ENCODE data around the gene SLC25A47. TPM values are rescaled to one million over a fixed set of nuclear protein-coding genes. Genes with fewer than 3 reads are reported as not detected.
"Not testable (repeated sequence)": the region's sequence is repeated elsewhere in the genome, so short reads cannot be mapped to it uniquely, and the experiment has no call there.

Gene SLC25A47, protein sequence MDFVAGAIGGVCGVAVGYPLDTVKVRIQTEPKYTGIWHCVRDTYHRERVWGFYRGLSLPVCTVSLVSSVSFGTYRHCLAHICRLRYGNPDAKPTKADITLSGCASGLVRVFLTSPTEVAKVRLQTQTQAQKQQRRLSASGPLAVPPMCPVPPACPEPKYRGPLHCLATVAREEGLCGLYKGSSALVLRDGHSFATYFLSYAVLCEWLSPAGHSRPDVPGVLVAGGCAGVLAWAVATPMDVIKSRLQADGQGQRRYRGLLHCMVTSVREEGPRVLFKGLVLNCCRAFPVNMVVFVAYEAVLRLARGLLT
- polyA plus RNA-seq (ENCODE audit: insufficient read length in 4 of 4), result under 1 TPM in 1 of 4 donors, not detected in 3; 0.05 TPM

DNA sequence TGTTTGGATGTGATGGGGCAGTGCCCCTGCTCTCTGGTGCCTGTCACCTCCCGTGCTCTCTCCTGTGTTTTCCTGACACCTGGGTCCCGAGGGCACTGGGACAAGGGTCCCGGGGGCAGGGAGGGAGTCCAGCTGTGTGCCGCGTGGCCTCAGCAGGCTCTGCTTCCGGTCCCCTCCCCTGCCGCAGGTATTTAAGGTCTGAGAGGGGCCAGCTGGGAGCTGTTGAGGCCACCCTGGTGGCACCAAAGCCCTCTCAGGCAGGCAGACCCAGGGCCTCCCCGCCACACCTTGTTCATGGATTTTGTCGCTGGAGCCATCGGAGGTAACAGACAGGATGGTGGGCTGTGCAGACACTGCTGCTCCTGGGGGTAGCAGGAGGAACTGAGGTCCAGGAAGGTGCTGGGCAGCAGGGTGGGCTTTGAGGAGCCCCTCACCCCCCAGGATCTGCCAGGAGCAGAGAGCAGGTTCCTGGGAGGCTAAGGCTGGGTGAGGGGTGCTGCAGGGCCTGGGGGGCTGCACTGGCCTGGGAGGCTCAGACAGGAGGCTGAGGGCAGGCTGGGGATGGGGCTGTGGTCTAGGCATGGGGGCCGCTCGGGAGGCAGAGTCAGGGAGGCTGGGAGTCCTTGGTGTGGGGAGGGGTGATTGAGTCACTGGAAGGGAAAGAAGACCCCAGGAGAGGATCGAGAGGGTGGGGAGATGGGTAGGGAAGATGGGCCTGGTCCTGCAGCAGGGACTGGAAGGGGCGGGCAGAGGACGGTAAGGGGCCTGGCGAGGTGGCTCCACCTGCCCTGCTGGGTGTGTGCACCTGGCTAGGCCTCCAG lies at the start of gene SLC25A47:
TSS of gene SLC25A47 (plus strand) at position 219 of the 821 bp plus-strand sequence. CDS start at position 295, 76 bp downstream.
- no peak for DNase-seq (ENCODE audit: low read depth in 4 of 4, low spot score in 3 of 4)

DNA sequence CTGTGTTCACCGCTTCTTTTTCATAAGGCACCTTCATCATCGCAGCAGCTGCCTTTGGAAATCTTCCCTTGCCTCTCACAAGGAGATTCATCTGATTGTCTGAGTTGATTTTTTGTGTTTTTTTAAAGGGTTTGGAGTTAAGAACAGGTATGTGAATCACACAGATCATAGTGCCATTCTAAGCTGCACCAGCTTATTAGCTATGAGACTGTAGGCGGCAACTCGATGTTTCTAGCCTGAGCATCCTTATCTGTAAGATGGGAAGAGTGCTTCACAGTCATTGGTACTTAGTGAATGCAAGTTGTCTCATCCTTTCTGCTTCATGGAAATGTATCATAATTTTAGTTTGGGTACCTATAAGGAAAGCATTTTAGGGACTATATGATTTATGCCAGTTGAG lies 48.9 kb upstream of the SLC25A47 start:
- DNase-seq (ENCODE audit: low read depth in 4 of 4, low spot score in 3 of 4), result no peak

DNA sequence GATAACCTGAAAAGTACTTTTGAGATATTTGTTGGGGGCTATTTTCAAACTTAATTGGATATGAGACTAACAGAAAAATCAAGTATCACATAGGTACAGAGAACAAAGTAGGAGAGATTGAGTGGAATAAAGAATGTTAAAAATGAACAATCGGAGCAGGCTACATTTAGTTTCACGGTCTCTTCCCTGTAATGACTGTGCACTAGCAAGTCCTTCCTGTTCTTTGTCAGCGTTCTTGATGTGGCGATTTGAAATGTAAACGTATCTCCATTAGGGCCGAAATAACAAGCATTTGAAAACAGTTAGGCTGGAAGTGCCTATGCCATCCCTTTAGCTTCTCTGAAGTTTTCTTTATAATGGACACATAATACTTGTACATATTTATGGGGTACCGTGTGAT lies 47.9 kb upstream of the SLC25A47 start:
- no peak for DNase-seq (ENCODE audit: low read depth in 4 of 4, low spot score in 3 of 4)

DNA sequence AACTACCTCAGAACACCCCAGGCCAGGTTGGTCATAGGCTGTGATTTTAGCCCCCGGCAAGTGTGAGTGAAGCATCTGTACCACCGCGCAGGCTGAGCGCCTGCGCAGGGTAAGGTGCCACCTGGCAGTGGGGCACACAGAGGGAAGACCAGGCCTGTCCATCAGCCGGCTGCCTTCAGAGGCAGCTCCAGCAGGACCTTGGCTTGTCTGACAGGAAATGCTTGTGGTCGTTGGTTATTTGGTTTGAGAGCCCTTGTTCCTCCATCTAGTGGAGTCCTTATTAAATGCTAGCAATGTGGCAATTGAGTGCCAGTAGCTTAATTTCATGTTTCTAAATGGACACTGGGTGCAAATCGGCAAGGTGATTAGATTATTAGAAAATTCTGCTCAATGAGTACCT lies 44.4 kb upstream of the SLC25A47 start:
- no peak for DNase-seq (ENCODE audit: low read depth in 4 of 4, low spot score in 3 of 4)

DNA sequence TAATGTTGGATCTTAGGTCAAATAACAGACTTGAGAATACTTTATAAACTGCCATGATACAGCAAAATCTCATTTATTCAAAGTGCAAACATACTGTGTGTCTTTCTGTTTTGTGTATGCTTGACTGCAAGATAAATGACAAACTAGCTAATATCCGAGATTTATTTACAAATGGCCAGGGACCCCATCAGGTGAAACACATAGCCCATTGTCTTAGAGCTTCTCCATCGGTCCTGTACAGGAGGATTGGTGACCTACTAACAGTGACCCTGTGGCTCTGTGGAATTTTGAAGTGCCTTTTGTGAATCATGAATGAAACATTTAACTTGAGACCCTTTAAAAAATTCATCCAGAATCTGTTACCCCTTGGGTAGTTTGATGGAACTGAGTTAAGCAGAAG lies 44.0 kb upstream of the SLC25A47 start:
- no peak for DNase-seq (ENCODE audit: low read depth in 4 of 4, low spot score in 3 of 4)

DNA sequence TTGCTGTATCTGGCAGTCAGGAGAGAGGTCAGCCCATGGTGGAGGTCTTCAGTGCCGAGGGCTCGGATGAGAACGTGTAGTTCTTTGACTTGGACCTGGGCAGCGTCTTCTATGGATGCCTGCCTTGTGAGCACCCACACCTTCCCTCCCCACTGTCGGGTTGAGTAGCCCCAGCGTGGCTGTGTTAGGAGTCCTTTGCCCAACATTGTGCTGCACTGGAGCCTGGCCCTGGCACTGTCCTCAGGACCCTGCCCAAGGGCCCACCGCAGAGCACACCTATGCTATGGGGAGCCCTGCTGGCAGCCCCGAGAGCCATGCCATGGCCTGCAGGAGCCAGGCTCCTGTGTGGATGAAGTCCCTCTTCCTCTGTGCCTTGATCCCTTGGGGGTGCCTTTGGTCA lies 43.6 kb upstream of the SLC25A47 start:
- DNase-seq (ENCODE audit: low read depth in 4 of 4, low spot score in 3 of 4), result no peak

DNA sequence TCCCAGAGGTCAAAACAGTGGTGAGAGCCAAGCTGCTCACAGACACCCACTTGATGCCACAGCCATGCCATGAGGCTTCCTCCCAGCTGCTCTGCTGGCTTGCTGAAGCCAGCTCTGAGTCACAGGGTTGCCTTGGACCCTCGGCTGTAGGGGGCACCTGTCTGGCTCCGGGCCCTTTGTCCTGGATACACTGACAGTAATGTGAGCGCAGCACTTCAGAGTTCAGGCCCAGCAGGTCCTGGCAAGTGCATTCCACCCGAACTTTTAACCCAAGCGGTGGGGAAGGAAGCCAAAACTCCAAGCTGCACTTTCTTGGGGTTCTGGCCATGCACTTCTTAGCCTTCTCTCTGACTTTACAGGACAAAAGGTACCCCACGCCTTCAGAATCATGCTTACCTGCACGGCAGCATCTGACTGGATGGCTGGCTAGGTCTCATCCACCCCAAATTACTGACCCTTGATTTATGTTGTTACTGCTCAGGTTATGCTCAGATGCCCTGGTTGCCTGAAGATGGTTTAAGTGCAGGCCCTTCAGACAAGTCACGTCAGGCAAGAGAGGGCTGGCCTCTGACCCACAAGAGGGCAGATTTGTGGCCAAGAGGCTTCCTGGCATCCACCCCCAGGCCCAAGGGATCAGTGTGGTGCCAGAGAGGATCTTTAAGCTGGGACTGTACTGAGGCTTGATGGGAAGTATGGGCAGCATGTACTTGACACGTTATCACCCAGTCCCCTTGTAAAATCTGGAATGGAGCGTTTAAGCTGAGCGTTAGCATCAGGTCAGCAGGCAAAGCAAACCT lies 41.7 kb upstream of the SLC25A47 start:
- no peak for DNase-seq (ENCODE audit: low read depth in 4 of 4, low spot score in 3 of 4)

DNA sequence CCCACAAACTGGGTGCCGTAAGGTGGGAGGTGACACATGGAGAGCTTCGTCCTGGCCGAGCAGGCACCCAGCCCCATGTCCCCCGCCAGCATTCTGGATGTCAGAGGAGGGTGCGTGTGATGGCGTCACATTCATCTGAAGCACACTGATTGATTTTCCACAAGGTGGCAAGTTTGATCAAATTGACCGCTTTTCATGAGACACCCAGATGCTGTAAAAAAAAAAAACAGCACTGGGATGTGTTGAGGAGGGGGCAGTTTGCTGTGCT lies 41.1 kb upstream of the SLC25A47 start:
- DNase-seq (ENCODE audit: low read depth in 4 of 4, low spot score in 3 of 4), result no peak

DNA sequence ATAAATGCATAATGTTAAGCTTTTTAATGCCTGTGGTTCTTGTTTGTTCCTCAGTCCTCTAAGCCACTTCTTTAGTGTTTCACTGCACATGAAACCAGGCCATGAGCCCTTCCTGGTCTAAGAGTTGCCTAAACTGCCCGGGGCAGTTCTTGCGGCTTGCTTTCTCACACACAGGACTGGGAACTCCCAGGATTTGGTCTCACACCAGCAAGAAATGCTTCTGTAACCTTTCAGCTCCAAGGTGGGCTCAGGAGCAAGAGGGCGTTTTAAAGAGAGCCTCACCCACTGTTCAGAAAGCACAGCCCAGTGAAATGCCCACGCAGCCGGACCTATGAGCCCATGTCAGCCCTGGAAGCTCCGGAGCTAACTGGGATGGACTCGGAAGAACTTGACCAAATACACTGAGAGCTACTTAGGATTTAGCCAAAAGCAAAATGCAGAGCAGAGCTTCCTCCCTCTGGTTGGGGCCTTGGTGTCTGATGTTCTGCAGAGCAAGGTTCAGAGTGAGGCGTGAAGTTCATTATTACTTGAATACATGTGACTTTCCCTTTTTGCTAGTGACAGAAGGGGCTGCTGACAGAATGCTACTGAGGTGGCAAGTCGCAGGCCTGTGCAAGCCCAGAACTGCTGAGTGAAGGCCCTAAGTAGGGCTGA lies 40.2 kb upstream of the SLC25A47 start:
- no peak for DNase-seq (ENCODE audit: low read depth in 4 of 4, low spot score in 3 of 4)

DNA sequence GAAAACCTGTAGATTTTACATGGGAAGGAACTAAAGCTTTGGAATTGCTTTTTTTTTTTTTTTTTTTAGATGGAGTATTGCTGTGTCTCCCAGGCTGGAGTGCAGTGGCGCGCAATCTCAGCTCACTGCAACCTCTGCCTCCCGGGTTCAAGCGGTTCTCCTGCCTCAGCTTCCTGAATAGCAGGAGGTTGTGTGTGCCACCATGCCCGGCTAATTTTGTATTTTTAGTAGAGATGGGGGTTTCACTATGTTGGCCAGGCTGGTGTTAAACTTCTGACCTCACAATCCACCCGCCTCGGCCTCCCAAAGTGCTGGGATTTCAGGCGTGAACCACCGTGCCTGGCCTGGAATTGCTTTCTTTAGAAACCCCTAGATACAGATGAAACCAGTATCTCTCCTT lies 39.7 kb upstream of the SLC25A47 start:
- not testable (repeated sequence) for DNase-seq (ENCODE audit: low read depth in 4 of 4, low spot score in 3 of 4)

DNA sequence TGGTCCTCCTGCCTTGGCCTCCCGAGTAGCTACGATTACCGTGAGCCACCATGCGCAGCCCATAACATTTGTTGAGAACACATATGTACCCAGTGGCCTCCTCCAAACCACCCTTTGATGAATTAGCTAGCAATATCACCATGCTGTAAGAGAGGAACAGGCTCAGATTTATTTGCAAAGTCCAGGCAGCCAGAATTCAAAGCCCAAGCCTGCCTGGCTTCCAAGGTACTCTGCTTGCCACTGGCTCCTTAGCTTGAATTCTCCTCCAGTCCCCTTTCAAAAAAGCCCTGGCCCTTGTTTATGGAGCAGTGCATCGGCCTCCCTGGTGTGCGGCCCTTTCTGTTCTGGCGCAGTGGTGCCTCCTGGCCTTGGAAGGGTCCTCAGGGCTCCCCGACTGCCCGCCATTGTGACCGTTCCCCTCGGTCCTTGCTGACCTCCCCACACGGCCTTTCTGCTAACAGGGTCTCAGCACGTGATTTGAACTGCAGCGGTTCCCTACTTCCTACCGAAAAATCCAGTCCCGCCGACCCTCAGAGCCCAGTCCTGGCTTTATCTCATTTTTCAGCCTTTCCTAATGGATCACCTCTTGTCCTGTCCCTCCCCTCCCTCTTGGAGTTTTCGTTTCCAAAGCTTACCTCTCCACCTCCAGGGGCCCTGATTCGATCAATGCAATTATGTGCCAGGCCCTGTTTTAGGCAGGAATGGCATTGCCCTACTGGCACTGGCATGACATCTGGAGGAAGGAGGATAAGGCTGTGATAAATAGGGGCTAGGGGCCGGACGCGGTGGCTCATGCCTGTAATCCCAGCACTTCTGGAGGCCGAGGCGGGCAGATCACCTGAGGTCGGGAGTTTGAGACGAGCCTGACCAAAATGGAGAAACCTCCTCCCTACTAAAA lies 38.9 kb upstream of the SLC25A47 start:
- DNase-seq (ENCODE audit: low read depth in 4 of 4, low spot score in 3 of 4), result no peak

DNA sequence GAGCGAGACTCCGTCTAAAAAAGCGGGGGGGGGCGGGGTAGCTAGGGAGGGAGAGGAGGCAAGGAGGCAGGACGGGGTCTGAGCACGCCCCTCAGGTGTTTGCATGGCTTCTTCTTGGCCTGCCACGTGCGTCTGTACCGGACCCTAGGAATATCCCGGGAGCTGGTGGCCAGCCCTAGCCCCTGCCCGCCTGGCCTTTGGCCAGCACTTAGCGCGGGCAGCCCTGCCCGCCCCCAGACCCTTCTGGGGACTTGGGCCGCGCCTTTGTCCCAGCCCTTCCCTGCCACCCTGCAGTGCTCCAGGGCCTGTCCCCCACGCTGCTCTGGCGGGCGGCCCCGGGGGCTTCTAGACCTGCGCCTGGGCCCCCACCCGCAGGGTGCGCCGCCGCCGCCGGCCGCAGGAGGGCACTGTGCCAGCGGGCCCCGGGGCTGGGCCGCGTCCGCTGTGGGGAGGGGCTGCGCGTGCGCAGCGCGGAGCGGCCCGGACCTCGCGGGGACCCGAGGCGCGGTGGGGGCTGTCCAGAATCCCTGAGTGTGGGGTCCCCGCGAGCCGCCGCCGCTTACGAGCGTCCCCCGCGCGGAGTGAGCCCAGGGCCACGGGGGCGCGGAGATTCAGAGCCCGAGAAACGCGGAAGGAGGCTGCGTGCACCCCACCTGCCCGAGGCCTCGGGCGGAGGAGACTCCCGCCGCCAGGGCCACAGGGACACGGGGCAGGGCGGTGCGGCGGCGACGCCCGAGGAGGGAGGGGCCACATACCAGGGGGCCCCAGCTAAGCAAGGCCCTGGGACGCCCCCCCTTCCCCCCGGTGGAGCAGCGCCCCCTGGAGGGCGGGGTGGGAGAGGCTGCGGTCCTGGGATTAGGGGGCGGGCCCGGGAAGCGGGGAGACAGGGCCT lies 37.9 kb upstream of the SLC25A47 start:
- DNase-seq (ENCODE audit: low read depth in 4 of 4, low spot score in 3 of 4), result peak in 2 of 4 donors; percentile 46 to 53

DNA sequence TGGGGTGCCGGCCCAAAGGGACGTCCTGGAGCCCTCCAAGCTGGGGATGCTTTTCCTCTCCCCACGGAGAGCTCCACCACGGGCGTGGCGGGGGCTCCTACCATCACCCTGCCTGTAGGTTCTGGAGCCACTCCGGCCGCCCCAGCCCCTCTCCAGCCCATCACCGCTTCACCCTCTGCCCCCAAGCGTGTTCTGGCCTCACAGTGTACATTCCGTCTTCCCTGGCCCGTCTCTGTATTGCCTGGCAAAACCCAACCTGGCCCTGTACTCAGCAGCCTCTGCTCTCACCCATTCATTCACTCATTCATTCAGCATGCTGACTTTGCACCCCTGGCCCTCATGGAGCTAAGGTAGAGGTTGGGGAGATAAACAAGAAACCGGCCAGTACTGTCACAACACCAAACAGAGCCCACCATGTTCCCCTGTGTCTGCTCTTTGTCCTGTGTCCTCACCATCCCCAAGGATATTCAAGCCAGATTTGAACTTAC lies 37.2 kb upstream of the SLC25A47 start:
- no peak for DNase-seq (ENCODE audit: low read depth in 4 of 4, low spot score in 3 of 4)

DNA sequence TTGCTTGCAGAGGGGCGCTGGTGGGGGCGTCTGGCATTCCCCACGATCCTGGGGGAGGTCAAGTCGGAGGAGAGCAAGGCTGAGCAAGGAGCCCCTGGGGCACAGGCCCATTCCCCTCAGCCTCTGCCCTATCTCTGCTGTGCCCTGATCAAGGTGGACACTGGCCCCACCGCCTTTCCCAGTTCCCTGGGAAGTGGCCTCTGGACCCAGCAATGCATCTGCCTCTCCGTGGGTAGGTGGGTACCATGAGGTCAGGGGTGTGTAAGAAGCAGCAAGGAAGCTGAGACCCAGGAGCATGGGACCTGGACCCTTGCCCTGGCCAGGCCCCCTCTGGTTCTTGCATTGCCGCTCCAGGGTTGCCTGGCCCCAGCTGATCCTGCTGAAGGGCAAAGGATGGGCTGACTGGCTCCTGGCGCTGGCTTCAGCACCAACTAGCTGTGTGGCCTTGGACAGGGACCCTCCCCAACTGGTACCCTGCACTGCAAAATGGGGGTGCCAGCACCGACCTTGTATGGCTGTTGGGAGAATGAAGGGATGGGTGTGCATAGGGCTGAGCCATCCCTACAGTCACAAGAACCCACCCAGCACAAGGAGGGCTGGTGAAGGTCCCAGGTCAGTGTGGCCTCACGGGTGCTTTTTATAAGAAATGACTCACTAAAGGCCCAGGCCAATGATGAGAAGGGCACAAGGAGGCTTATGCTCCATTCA lies 36.5 kb upstream of the SLC25A47 start:
- DNase-seq (ENCODE audit: low read depth in 4 of 4, low spot score in 3 of 4), result no peak

DNA sequence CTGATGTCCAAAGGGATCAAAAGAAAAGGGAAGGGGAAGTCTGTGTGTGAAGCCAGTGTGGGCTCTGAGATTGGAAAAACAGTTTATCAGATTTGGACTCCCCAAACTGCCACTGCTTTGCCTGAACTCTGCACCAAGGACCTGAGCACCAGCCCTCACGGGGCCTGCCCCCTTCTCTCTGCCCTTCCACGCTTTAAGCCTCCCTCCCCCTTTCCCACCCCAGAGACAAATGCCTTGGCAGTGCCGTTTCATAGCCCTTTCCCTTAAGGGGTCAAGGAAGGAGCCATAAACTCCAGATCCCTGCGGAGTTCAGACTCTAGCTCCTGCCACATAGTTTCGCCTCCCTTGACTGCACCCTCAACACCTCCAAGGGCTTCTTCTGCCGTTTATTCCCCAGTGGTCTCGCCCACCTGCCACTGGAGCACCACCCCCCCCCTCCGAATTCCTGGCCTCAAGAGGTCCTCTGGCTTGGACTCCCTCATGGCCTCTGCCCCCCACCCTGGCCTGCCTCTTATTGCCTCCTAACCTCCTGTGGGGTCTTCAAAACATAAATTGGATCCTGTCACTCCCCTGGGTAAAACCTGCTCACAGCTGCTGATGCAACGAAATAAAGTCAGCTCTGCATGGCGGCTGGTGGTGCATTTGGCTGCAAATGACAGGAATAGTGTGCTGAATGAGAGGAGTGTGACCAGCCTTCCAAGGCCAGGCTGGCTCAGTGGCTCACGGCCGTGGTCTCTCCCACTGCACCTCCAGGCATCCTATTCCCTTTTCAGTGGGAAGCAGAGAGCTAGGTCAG lies 35.7 kb upstream of the SLC25A47 start:
- DNase-seq (ENCODE audit: low read depth in 4 of 4, low spot score in 3 of 4), result no peak

DNA sequence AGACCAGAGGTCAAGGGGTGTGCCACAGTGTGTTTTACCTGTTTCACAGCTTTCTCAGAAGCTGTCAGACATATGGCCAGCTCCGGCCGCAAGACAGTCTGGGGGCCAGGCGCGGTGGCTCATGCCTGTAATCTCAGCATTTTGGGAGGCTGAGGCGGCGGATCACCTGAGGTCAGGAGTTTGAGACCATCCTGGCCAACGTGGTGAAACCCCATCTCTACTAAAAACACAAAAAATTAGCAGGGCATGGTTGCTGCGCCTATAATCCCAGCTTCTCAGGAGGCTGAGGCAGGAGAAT lies 35.2 kb upstream of the SLC25A47 start:
- DNase-seq (ENCODE audit: low read depth in 4 of 4, low spot score in 3 of 4), result not testable (repeated sequence)

DNA sequence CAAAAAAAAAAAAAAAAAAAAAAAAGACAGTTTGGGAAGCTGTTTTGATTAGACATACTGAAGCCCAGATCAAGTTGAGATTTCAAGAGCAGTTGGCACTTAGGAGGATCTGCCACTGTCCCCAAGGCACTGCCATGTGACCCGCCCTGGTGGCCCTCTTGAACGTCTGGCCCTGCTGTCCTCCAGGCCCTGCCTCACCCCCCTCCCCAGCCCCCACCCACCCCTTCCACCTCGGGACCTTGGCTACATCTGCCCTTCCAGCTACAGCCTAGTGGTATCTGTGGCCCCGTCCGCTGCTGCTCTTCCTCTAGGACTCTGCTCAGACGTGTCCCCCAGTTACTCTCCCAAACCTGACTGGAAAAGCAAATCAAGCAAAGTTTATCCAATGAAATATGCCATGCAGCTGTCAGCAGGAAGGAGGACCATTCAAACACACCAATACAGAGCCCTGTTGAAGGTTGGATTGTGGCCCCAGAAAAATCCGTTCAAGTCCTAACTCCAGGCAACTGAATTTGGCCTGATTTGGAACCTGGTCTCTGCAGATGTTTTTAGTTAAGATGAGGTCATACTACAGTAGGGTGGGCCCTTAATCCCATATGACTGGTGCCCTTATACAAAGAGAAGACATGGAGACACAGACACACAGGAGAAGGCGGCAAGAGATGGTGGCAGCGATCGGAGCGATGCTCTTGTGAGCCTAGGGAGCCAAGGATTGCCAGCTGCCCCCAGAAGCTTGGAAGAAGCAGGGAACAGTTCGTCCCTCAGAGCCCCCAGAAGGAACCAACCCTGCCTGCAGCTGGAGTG lies 34.6 kb upstream of the SLC25A47 start:
- DNase-seq (ENCODE audit: low read depth in 4 of 4, low spot score in 3 of 4), result no peak

Data from right renal pelvis (tissue), 4 donors.